ENCODE data around the gene MBD4.

The MBD4 gene

GRCh38 chr3:129463094-129463493 lies 23.3 kb upstream of the MBD4 start:
- Histone ChIP-seq H3K36me3 (ENCODE audit: low read depth) (peaks cover 5% of the 10 kb centered on the region; the same call in 1 of the 2 replicates), H3K4me3 (ENCODE audit: severe bottlenecking) (no peak overlapping the region), H3K27ac (ENCODE audit: poor library complexity, severe bottlenecking) (no peak overlapping the region), H3K9me3 (ENCODE audit: severe bottlenecking) (no peaks in the 10 kb centered on the region), H3K4me1 (ENCODE audit: insufficient read depth, poor library complexity, severe bottlenecking) (peaks cover 6% of the 10 kb centered on the region), H3K27me3 (ENCODE audit: insufficient read depth, poor library complexity, severe bottlenecking) (no peaks in the 10 kb centered on the region)
- ATAC-seq (ENCODE audit: low read depth) (no peak), DNase-seq (ENCODE audit: low spot score) (no peak)
- no peak for TF ChIP-seq CTCF (IDR thresholded peaks at IDR 0.05; ENCODE audit: poor library complexity, severe bottlenecking)

GRCh38 chr3:129462361-129462968 lies 22.7 kb upstream of the MBD4 start:
- TF ChIP-seq CTCF (IDR thresholded peaks at IDR 0.05; ENCODE audit: poor library complexity, severe bottlenecking): no peak
- DNase-seq (ENCODE audit: low spot score): no peak
- Histone ChIP-seq H3K36me3 (ENCODE audit: low read depth) (peaks cover 5% of the 10 kb centered on the region; the same call in 1 of the 2 replicates), H3K27me3 (ENCODE audit: insufficient read depth, poor library complexity, severe bottlenecking) (no peaks in the 10 kb centered on the region), H3K4me3 (ENCODE audit: severe bottlenecking) (no peak overlapping the region), H3K9me3 (ENCODE audit: severe bottlenecking) (no peaks in the 10 kb centered on the region), H3K27ac (ENCODE audit: poor library complexity, severe bottlenecking) (no peak overlapping the region), H3K4me1 (ENCODE audit: insufficient read depth, poor library complexity, severe bottlenecking) (peaks cover 6% of the 10 kb centered on the region)
- no peak for ATAC-seq (ENCODE audit: low read depth)

- ATAC-seq (ENCODE audit: low read depth): peak; percentile 63
- Histone ChIP-seq H3K27ac (ENCODE audit: poor library complexity, severe bottlenecking) (no peak overlapping the region), H3K36me3 (ENCODE audit: low read depth) (peaks cover 5% of the 10 kb centered on the region; the same call in 1 of the 2 replicates), H3K9me3 (ENCODE audit: severe bottlenecking) (no peaks in the 10 kb centered on the region), H3K27me3 (ENCODE audit: insufficient read depth, poor library complexity, severe bottlenecking) (no peaks in the 10 kb centered on the region), H3K4me1 (ENCODE audit: insufficient read depth, poor library complexity, severe bottlenecking) (peaks cover 6% of the 10 kb centered on the region), H3K4me3 (ENCODE audit: severe bottlenecking) (no peak overlapping the region)
- no peak for DNase-seq (ENCODE audit: low spot score)
- TF ChIP-seq CTCF (IDR thresholded peaks at IDR 0.05; ENCODE audit: poor library complexity, severe bottlenecking): no peak
Observed at GRCh38 chr3:129461461-129462146, 21.9 kb upstream of the MBD4 start.

- H3K27me3 ChIP-seq (ENCODE audit: insufficient read depth, poor library complexity, severe bottlenecking): no peaks in the 10 kb centered on the region
- DNase-seq (ENCODE audit: low spot score): no peak
- H3K9me3 ChIP-seq (ENCODE audit: severe bottlenecking): no peaks in the 10 kb centered on the region
- no peak for TF ChIP-seq CTCF (IDR thresholded peaks at IDR 0.05; ENCODE audit: poor library complexity, severe bottlenecking)
- peaks cover 7% of the 10 kb centered on the region; the same call in 1 of the 2 replicates for H3K36me3 ChIP-seq (ENCODE audit: low read depth)
- H3K4me3 ChIP-seq (ENCODE audit: severe bottlenecking): no peak overlapping the region
- no peak for ATAC-seq (ENCODE audit: low read depth)
- no peak overlapping the region for H3K27ac ChIP-seq (ENCODE audit: poor library complexity, severe bottlenecking)
- H3K4me1 ChIP-seq (ENCODE audit: insufficient read depth, poor library complexity, severe bottlenecking): peaks cover 6% of the 10 kb centered on the region
Observed at GRCh38 chr3:129461022-129461421, 21.3 kb upstream of the MBD4 start.

- DNase-seq (ENCODE audit: low spot score) (no peak), ATAC-seq (ENCODE audit: low read depth) (no peak)
- Histone ChIP-seq H3K27ac (ENCODE audit: poor library complexity, severe bottlenecking) (no peak overlapping the region), H3K27me3 (ENCODE audit: insufficient read depth, poor library complexity, severe bottlenecking) (no peaks in the 10 kb centered on the region), H3K4me1 (ENCODE audit: insufficient read depth, poor library complexity, severe bottlenecking) (peaks cover 6% of the 10 kb centered on the region), H3K4me3 (ENCODE audit: severe bottlenecking) (no peak overlapping the region), H3K36me3 (ENCODE audit: low read depth) (peaks cover 11% of the 10 kb centered on the region; the same call in 1 of the 2 replicates), H3K9me3 (ENCODE audit: severe bottlenecking) (no peaks in the 10 kb centered on the region)
- TF ChIP-seq CTCF (IDR thresholded peaks at IDR 0.05; ENCODE audit: poor library complexity, severe bottlenecking): no peak
Observed at GRCh38 chr3:129460572-129460971, 20.8 kb upstream of the MBD4 start.

All from RWPE2 (cell line).